H54 (cell line): Measurements from ENCODE around the gene SRGAP1.

ENCODE experiments used
- DNase-seq: peaks from one replicate; pipeline ENCODE4 v3.0.0; 2011; ENCODE audit warnings: low spot score, mixed read lengths; ENCODE audit not compliant: insufficient read length
- FAIRE-seq: peaks from 3 replicates; lab custom pipeline; 2011; peaks lifted over from hg19 to GRCh38; lab: Jason Lieb, UNC
- POLR2A ChIP-seq: IDR thresholded peaks from 2 replicates; pipeline ENCODE4 v1.6.1; 2011; ENCODE audit warnings: low read depth, mild to moderate bottlenecking, low read length

SRGAP1 gene

DNA sequence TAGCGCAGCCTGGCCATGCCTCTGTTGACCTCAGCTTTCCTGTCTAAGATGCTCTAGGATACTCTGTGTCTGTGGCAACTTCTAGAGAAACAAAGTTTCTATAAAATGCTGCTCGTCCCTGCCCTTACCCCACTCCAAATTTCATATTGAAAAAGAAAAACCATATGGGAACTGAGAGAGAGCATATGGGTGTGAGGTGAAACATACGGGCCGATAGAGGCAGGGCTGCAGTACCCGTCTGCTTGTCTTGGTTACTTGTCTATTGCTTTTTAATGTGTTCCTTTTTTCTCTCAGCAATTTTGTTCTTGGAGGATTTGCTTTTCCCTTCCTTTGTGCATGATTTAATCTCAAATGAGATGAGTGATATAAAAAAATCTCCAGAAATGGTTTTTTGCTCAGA, 113.0 kb downstream of the SRGAP1 start:
- no peak for TF ChIP-seq POLR2A
- FAIRE-seq (no peak), DNase-seq (no peak)

DNA sequence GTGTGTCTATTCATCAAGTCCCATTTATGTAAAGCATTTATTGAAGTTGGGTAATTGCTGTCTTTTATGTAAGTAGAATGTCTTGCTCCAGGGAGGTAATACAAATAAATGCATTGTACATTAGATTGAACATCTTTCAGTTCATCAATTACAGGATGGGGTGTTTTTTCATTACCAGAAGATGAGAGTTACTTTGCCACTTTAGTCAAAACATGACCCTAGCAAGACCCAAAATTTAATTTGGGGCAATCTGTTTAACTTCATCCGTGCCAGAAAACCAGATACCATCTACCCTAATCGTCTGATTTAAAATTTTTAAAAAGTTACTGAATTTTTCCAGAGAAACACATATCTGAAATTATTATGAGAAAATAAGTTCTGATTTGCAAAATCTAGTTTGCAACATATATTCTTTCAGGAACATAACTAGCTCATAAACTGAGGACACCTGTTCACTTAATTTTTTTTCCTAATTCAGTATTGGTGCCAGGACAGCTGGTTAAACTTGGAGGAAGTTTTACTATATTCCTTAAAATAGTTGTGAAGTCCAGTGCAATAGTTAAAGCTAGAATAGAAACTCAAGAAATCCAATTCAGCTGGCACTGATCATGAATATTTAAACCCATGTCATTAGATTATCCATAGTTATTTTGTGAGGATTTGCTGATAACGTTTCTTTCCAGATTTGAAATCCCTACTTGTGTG, 114.5 kb downstream of the SRGAP1 start:
- DNase-seq (no peak), FAIRE-seq (no peak)
- no peak for TF ChIP-seq POLR2A

GRCh38 chr12:63961048-63961447, 116.5 kb downstream of the SRGAP1 start:
- TF ChIP-seq POLR2A = no peak
- FAIRE-seq = no peak
- DNase-seq = no peak

DNA sequence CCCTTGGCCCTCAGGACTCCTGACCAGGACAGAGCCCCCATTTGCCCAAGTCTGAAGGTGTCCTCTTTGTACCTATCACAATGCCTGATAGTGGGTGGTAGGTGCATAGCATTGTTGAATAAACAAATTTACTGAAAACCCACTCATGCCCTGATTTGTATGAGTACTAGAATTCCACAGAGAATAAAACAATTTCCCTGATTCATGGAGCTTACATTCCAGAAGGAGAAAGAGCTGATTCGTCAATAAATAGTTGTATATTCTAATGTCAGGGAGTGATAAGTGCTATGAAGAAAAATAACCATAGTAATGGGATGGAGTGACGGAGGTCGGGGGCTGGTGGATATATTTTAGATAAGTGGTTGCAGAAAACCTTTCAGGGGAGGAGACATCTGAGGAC, 117.0 kb downstream of the SRGAP1 start:
- FAIRE-seq (no peak), DNase-seq (no peak)
- no peak for TF ChIP-seq POLR2A

DNA sequence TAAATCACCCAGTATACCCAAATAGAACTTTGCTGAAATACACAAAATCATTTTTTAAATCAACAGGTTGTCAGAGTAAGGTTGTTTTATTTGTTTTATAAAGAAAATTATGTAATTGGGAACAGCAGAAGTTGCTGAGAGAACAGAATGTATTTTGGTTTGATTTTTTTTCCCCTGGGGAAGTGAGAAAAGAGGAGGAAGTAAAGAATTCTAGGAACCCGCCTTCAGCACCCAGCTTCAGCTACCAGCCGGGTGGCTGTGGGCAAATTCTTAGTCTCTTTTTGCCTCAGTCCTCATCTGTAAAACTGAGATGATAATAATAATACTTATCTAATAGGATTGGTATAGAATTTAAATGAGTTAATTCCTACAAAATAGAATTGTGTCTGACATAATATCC, 119.4 kb downstream of the SRGAP1 start:
- TF ChIP-seq POLR2A = no peak
- no peak for DNase-seq
- no peak for FAIRE-seq

DNA sequence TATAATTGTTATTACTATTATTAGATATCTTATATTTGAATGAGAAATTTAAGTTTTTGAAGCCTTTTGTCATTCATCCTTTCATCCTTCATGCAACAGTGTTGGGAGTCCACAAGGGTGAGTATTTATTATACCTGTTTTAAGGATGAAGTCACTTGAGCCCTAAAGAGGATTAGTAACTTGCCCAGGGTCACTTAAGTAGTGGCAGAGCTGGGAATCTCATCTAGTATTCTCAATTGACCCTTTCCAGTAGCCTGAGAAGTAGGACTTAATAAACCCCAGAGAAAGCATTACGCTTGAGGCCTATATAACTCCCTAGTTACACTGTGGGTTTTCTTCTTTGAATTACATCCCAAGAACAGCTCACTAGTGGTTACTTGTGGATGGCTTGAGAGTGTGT, 119.8 kb downstream of the SRGAP1 start:
- no peak for TF ChIP-seq POLR2A
- FAIRE-seq = no peak
- DNase-seq = no peak

GRCh38 chr12:63965936-63966605, 121.6 kb downstream of the SRGAP1 start:
- no peak for DNase-seq
- no peak for FAIRE-seq
- no peak for TF ChIP-seq POLR2A

GRCh38 chr12:63966606-63966975, 122.1 kb downstream of the SRGAP1 start:
- TF ChIP-seq POLR2A = no peak
- DNase-seq (no peak), FAIRE-seq (no peak)

- DNase-seq (peak; percentile 11), FAIRE-seq (peak; percentile 86)
- no peak for TF ChIP-seq POLR2A
Measured at GRCh38 chr12:63967358-63968145, 123.1 kb downstream of the SRGAP1 start.

GRCh38 chr12:63968673-63969072, 124.2 kb downstream of the SRGAP1 start:
- no peak for TF ChIP-seq POLR2A
- DNase-seq (no peak), FAIRE-seq (no peak)

GRCh38 chr12:63976902-63977395, 132.4 kb downstream of the SRGAP1 start:
- DNase-seq (no peak), FAIRE-seq (no peak)
- no peak for TF ChIP-seq POLR2A

DNA sequence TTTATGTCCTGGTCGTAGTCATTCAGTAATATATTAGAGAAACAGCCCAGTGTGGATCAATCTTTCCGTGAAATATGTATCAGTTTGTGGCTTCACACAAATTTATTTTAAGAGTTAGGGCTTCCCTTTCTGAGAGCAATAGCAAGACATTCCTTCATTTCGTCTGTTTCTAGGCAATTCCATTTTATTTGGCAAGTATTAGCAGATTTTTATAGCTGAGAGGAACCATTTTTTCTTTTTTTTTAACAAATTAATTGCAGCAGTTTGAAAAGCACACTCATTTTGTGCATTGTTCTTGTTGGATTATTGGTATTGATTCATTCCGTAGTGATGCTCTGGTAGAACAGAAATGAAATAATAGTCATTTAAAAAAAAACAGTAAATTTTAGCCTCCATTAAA, 132.9 kb downstream of the SRGAP1 start:
- TF ChIP-seq POLR2A = no peak
- DNase-seq (no peak), FAIRE-seq (no peak)

GRCh38 chr12:63978519-63978918, 134.0 kb downstream of the SRGAP1 start:
- no peak for TF ChIP-seq POLR2A
- no peak for DNase-seq
- FAIRE-seq = peak; percentile 98

GRCh38 chr12:63980211-63980610, 135.7 kb downstream of the SRGAP1 start:
- FAIRE-seq = no peak
- no peak for DNase-seq
- no peak for TF ChIP-seq POLR2A
